K562 (cell line): Measurements from ENCODE around the gene NDC1. TPM values are rescaled to one million over a fixed set of nuclear protein-coding genes. Genes with fewer than 3 reads are reported as not detected.
A peak's percentile ranks its signal among the peaks of the same experiment; 100 is the strongest.

ENCODE experiments used
- CHAMP1 ChIP-seq: fragments of 450-650 bp; IDR thresholded peaks from 2 replicates; pipeline ENCODE4 v1.6.1; 2016; ENCODE audit warnings: mild to moderate bottlenecking
- CREM ChIP-seq: IDR thresholded peaks from 2 replicates; pipeline ENCODE4 v1.6.1; 2014; ENCODE audit warnings: antibody characterized with exemption, low read depth
- E2F8 ChIP-seq: fragments of 450-650 bp; IDR thresholded peaks from 2 replicates; pipeline ENCODE4 v1.7.1; 2018; ENCODE audit warnings: mild to moderate bottlenecking, low read depth; ENCODE audit not compliant: partially characterized antibody
- ERF ChIP-seq: fragments of 450-650 bp; formaldehyde crosslinking; IDR thresholded peaks from 2 replicates; pipeline ENCODE4 v1.4.0; 2020; ENCODE audit warnings: mild to moderate bottlenecking, mixed read lengths
- KHSRP ChIP-seq: fragments of 450-650 bp; IDR thresholded peaks from 2 replicates; pipeline ENCODE4 v1.6.1; 2017
- KLF1 ChIP-seq: fragments of 450-650 bp; IDR thresholded peaks from 2 replicates; pipeline ENCODE4 v1.6.1; 2016; ENCODE audit warnings: missing genetic modification characterization, missing compliant biosample characterization
- LARP7 ChIP-seq: fragments of 450-650 bp; IDR thresholded peaks from 2 replicates; pipeline ENCODE4 v1.6.1; 2016
- MBD2 ChIP-seq: sonication (generic); IDR thresholded peaks from 2 replicates; pipeline ENCODE4 v1.6.1; 2016; ENCODE audit warnings: low read depth, borderline replicate concordance
- MLLT1 ChIP-seq, 2 experiments: fragments of 450-650 bp; IDR thresholded peaks; 2 replicates each; pipeline ENCODE4 v1.6.1; 2016
- NKRF ChIP-seq: fragments of 450-650 bp; IDR thresholded peaks from 2 replicates; pipeline ENCODE4 v1.6.1; 2016; ENCODE audit warnings: borderline replicate concordance
- NR2C1 ChIP-seq, 2 experiments: fragments of 450-650 bp; IDR thresholded peaks; 2 replicates each; pipeline ENCODE4 v1.6.1; 2017; ENCODE audit warnings: mild to moderate bottlenecking in 2 of 2, antibody characterized with exemption in 1 of 2, inconsistent platforms in 1 of 2, missing compliant biosample characterization in 1 of 2, missing genetic modification characterization in 1 of 2
- NR4A1 ChIP-seq, 2 experiments: fragments of 250-450 bp in 1 of 2; fragments of 450-650 bp in 1 of 2; sonication (Bioruptor Pico) in 1 of 2; IDR thresholded peaks; 2 replicates each; pipeline versions ENCODE4 v1.4.0 to v1.6.1; 2016 to 2020; ENCODE audit warnings: mild to moderate bottlenecking in 2 of 2, missing compliant biosample characterization in 1 of 2, missing genetic modification characterization in 1 of 2, moderate library complexity in 1 of 2
- POLR2G ChIP-seq: fragments of 200-400 bp; formaldehyde crosslinking; IDR thresholded peaks from 2 replicates; pipeline ENCODE4 v1.6.1; 2017; ENCODE audit warnings: low read depth, mild to moderate bottlenecking, antibody characterized with exemption, low read length, moderate library complexity
- TGIF2 ChIP-seq: sonication (generic); formaldehyde crosslinking; IDR thresholded peaks from 2 replicates; pipeline ENCODE4 v1.8.1; 2022; ENCODE audit warnings: mild to moderate bottlenecking, missing genetic modification reagents, moderate library complexity
- ZKSCAN8 ChIP-seq: fragments of 200-800 bp; sonication (Bioruptor generic); IDR thresholded peaks from 2 replicates; pipeline ENCODE4 v1.6.1; 2016; ENCODE audit warnings: missing genetic modification characterization, missing compliant biosample characterization
- ZNF146 ChIP-seq: IDR thresholded peaks from one replicate; pipeline ENCODE4 v1.6.1; 2018; ENCODE audit warnings: missing compliant biosample characterization; ENCODE audit not compliant: unreplicated experiment
- ZNF282 ChIP-seq: sonication (generic); formaldehyde crosslinking; IDR thresholded peaks from 2 replicates; pipeline ENCODE4 v1.8.1; 2023; ENCODE audit warnings: missing genetic modification reagents
- ZNF589 ChIP-seq: fragments of 200-800 bp; sonication (Bioruptor generic); IDR thresholded peaks from 2 replicates; pipeline ENCODE4 v1.6.1; 2016; ENCODE audit warnings: low read depth, missing genetic modification characterization, missing compliant biosample characterization
- ZNF780A ChIP-seq: fragments of 250-450 bp; sonication (Bioruptor Pico); IDR thresholded peaks from 2 replicates; pipeline ENCODE4 v1.5.0; 2021; ENCODE audit warnings: mild to moderate bottlenecking
- ZNF830 ChIP-seq: fragments of 250-450 bp; sonication (Bioruptor Pico); IDR thresholded peaks from 2 replicates; pipeline ENCODE4 v1.5.0; 2021; ENCODE audit warnings: mild to moderate bottlenecking
- ZSCAN32 ChIP-seq: fragments of 450-650 bp; formaldehyde crosslinking; IDR thresholded peaks from 2 replicates; pipeline ENCODE4 v1.4.0; 2020; ENCODE audit warnings: mild to moderate bottlenecking, moderate library complexity
- polyA plus RNA-seq, 8 experiments: library from polyadenylated mRNA; depleted of rRNA in 4 of 8; stranded (reverse) in 5 of 8; unstranded in 3 of 8; fragments of >200 nt; fragmentation: Nextera tagmentation in 2 of 8; fragmentation: Illumina TruSeq in 1 of 8; extraction: Ambion mirVana in 2 of 8; extraction: Trizol in 1 of 8; gene quantifications; 2 replicates each; pipeline versions ENCODE4 v1.2.1 to v1.2.3, GENCODE V29; 2011 to 2014; ENCODE audit warnings: inconsistent platforms in 1 of 8, missing spikeins in 1 of 8
- total RNA-seq, 7 experiments: library from RNA; depleted of rRNA in 6 of 7; stranded (reverse); fragments of >200 nt in 6 of 7; fragmentation: Illumina TruSeq in 2 of 7; extraction: Trizol in 2 of 7; gene quantifications; 2 replicates each; pipeline versions ENCODE4 v1.2.1 to v1.2.3, GENCODE V29; 2011 to 2021; ENCODE audit warnings: low replicate concordance in 1 of 7

The NDC1 gene
- total and polyA plus RNA-seq, 9 of the 15 experiments (the other 6 are each of a cell fraction or from before 2014, with no cell fraction given): 26.9 to 102 (median 64.5) TPM

GRCh38 chr1:53837646-53837923, 511 bp downstream of the NDC1 start (continued):
- TF ChIP-seq MLLT1 (IDR thresholded peaks at IDR 0.05) (no peak; a peak in 2 of 4 replicates), ZNF146 (CRISPR knock-in tag) (no peak), E2F8 (peak; percentile 21), ZKSCAN8 (CRISPR knock-in tag) (no peak), TGIF2 (CRISPR knock-in tag) (no peak), POLR2G (no peak), KLF1 (tag) (no peak), ZNF830 (CRISPR knock-in tag) (0 out of 2 replicates have a peak, but pooled peaks have one; percentile 45), ERF (CRISPR knock-in tag) (no peak), NR4A1 (CRISPR knock-in tag; IDR thresholded peaks at IDR 0.05) (no peak), NR4A1 (tag; IDR thresholded peaks at IDR 0.05) (no peak), CREM (no peak), MBD2 (no peak), ZNF589 (no peak), ZSCAN32 (CRISPR knock-in tag) (no peak), ZNF282 (CRISPR knock-in tag) (no peak), ZNF780A (CRISPR knock-in tag) (no peak), NR2C1 (IDR thresholded peaks at IDR 0.05) (0 out of 2 replicates have a peak, but pooled peaks have one; percentile 0), NR2C1 (tag; IDR thresholded peaks at IDR 0.05) (no peak), KHSRP (no peak), NKRF (no peak), LARP7 (peak; percentile 61; the same call in 1 of the 2 replicates), CHAMP1 (no peak)
